Measurements from ENCODE around the gene PAMR1.

The PAMR1 gene

DNA sequence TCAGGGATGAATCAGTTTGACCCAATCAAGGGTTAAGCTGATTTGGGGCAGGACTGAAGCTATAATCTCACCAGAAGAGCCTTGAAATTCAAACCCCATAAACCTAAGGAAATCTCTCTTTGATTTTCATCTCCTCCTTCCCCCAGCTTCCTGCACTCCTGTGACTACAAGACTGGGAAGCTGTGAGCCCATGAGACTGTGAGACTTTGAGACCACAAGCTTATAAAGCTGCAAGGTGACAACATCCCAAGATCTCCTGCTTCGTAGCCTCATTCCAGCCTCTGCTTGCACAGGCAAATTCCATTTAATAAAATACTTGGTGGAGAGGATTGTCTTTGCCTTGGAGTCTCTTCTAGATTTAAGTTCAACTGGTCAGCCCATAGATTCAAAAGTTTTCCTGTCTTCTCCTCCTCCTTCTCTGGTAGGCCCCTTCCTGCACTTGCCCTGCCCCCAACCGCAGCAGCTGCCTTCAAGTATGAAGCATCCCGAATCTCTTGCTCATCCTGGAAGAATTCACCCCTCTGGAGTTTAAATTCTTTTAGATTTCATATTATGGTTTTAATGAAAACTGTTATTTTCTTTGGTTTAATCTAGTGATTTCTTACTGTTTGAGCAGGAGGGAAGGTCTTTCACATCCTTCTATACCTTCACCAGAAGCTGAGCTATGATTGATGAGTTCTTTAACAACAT is 42.1 kb downstream of the PAMR1 start:
- no peak overlapping the region for H3K27ac ChIP-seq (ENCODE audit: low read depth, low read length)
- H3K9me3 ChIP-seq (ENCODE audit: insufficient read depth, low read length) = no peaks in the 10 kb centered on the region
- TF ChIP-seq CTCF (IDR thresholded peaks at IDR 0.05; ENCODE audit: insufficient read depth, low read length, poor library complexity, severe bottlenecking) (no peak), EZH2phosphoT487 (conservative IDR thresholded peaks at IDR 0.05; ENCODE audit: low read length) (no peak)
- no peak overlapping the region for H3K4me3 ChIP-seq (ENCODE audit: insufficient read depth, low read length, poor library complexity, severe bottlenecking)
- no peak overlapping the region for H3K4me2 ChIP-seq (ENCODE audit: low read depth, low read length, poor library complexity, severe bottlenecking)
- no peaks in the 10 kb centered on the region for H3K79me2 ChIP-seq (ENCODE audit: insufficient read depth, low read length)
- H2AFZ ChIP-seq (ENCODE audit: low read depth, low read length, severe bottlenecking) = no peak overlapping the region
- H4K20me1 ChIP-seq (ENCODE audit: low read depth, low read length) = no peaks in the 10 kb centered on the region
- no peaks in the 10 kb centered on the region for H3K27me3 ChIP-seq (ENCODE audit: low read length)
- no peaks in the 10 kb centered on the region for H3F3A ChIP-seq (ENCODE audit: insufficient read depth)
- H3K9me2 ChIP-seq (replicated peaks; ENCODE audit: insufficient read depth, low read length) = no peaks in the 10 kb centered on the region
- H3K36me3 ChIP-seq (ENCODE audit: low read length) = no peaks in the 10 kb centered on the region
- no peak overlapping the region for H3K9ac ChIP-seq (ENCODE audit: low read length)

DNA sequence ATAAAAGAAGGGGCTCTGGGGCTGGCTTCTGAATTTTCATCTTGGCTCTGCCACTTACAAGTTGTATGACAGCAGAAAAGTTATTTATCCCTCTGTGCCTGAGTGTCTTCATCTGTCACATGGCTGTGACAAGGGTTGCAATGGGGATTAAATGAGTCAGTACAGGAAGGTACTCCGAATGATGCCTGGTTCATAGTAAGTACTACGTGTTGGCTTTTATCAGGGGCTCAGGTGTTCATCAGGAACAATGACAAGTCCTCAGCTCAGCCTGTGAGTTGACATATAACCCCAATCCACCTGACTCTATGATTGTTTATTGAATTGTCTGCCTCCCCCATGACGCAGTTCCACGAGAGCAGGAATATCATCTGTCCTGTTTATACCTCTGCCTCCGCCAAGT is 45.7 kb downstream of the PAMR1 start:
- H3K4me3 ChIP-seq (ENCODE audit: insufficient read depth, low read length, poor library complexity, severe bottlenecking) = no peak overlapping the region
- no peaks in the 10 kb centered on the region for H4K20me1 ChIP-seq (ENCODE audit: low read depth, low read length)
- no peaks in the 10 kb centered on the region for H3K9me2 ChIP-seq (replicated peaks; ENCODE audit: insufficient read depth, low read length)
- no peaks in the 10 kb centered on the region for H3K36me3 ChIP-seq (ENCODE audit: low read length)
- H3F3A ChIP-seq (ENCODE audit: insufficient read depth) = no peaks in the 10 kb centered on the region
- TF ChIP-seq CTCF (IDR thresholded peaks at IDR 0.05; ENCODE audit: insufficient read depth, low read length, poor library complexity, severe bottlenecking) = no peak
- no peak for TF ChIP-seq EZH2phosphoT487 (conservative IDR thresholded peaks at IDR 0.05; ENCODE audit: low read length)
- no peak overlapping the region for H3K9ac ChIP-seq (ENCODE audit: low read length)
- no peak overlapping the region for H2AFZ ChIP-seq (ENCODE audit: low read depth, low read length, severe bottlenecking)
- H3K4me2 ChIP-seq (ENCODE audit: low read depth, low read length, poor library complexity, severe bottlenecking) = no peak overlapping the region
- H3K79me2 ChIP-seq (ENCODE audit: insufficient read depth, low read length) = no peaks in the 10 kb centered on the region
- H3K27me3 ChIP-seq (ENCODE audit: low read length) = no peaks in the 10 kb centered on the region
- no peaks in the 10 kb centered on the region for H3K9me3 ChIP-seq (ENCODE audit: insufficient read depth, low read length)
- no peak overlapping the region for H3K27ac ChIP-seq (ENCODE audit: low read depth, low read length)

- no peaks in the 10 kb centered on the region for H3K27me3 ChIP-seq (ENCODE audit: low read length)
- H3K27ac ChIP-seq (ENCODE audit: low read depth, low read length) = no peak overlapping the region
- H3K9me2 ChIP-seq (replicated peaks; ENCODE audit: insufficient read depth, low read length) = no peaks in the 10 kb centered on the region
- H4K20me1 ChIP-seq (ENCODE audit: low read depth, low read length) = no peaks in the 10 kb centered on the region
- no peaks in the 10 kb centered on the region for H3F3A ChIP-seq (ENCODE audit: insufficient read depth)
- H2AFZ ChIP-seq (ENCODE audit: low read depth, low read length, severe bottlenecking) = no peak overlapping the region
- no peak for TF ChIP-seq EZH2phosphoT487 (conservative IDR thresholded peaks at IDR 0.05; ENCODE audit: low read length)
- H3K9ac ChIP-seq (ENCODE audit: low read length) = no peak overlapping the region
- H3K79me2 ChIP-seq (ENCODE audit: insufficient read depth, low read length) = no peaks in the 10 kb centered on the region
- no peak overlapping the region for H3K4me3 ChIP-seq (ENCODE audit: insufficient read depth, low read length, poor library complexity, severe bottlenecking)
- no peaks in the 10 kb centered on the region for H3K36me3 ChIP-seq (ENCODE audit: low read length)
- H3K9me3 ChIP-seq (ENCODE audit: insufficient read depth, low read length) = no peaks in the 10 kb centered on the region
- H3K4me2 ChIP-seq (ENCODE audit: low read depth, low read length, poor library complexity, severe bottlenecking) = no peak overlapping the region
Observed at GRCh38 chr11:35478471-35479091, 46.8 kb downstream of the PAMR1 start.

DNA sequence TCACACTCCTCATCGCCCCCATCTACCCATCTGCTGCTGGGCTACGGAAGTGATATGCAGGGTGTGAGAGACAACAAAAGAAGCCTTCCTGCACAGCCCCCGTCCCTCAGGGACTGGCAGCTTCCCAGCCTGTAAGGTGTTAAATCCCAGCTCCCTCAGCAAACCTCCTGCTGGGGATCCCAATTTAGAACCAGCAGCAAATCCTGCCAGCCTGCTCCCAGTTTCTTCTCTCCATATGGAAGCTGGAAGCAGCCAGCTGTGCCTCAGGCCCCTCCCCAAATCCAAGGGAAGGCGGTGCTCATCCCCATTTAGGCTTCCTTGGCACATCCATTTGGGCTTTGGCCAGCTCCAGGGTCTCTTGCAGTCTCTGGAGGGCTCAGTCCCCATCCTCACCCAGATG is 47.5 kb downstream of the PAMR1 start:
- no peak for TF ChIP-seq EZH2phosphoT487 (conservative IDR thresholded peaks at IDR 0.05; ENCODE audit: low read length)
- no peak for TF ChIP-seq CTCF (IDR thresholded peaks at IDR 0.05; ENCODE audit: insufficient read depth, low read length, poor library complexity, severe bottlenecking)
- Histone ChIP-seq H3K79me2 (ENCODE audit: insufficient read depth, low read length) (no peaks in the 10 kb centered on the region), H3K4me2 (ENCODE audit: low read depth, low read length, poor library complexity, severe bottlenecking) (no peak overlapping the region), H3F3A (ENCODE audit: insufficient read depth) (no peaks in the 10 kb centered on the region), H3K27me3 (ENCODE audit: low read length) (no peaks in the 10 kb centered on the region), H3K9ac (ENCODE audit: low read length) (no peak overlapping the region), H3K36me3 (ENCODE audit: low read length) (no peaks in the 10 kb centered on the region), H3K9me3 (ENCODE audit: insufficient read depth, low read length) (no peaks in the 10 kb centered on the region), H3K9me2 (replicated peaks; ENCODE audit: insufficient read depth, low read length) (no peaks in the 10 kb centered on the region), H2AFZ (ENCODE audit: low read depth, low read length, severe bottlenecking) (no peak overlapping the region), H3K27ac (ENCODE audit: low read depth, low read length) (no peak overlapping the region), H4K20me1 (ENCODE audit: low read depth, low read length) (no peaks in the 10 kb centered on the region), H3K4me3 (ENCODE audit: insufficient read depth, low read length, poor library complexity, severe bottlenecking) (no peak overlapping the region)

All from SU-DHL-6 (cell line).